AG04450 (cell line): ENCODE data around the gene CDH4. TPM values are rescaled to one million over a fixed set of nuclear protein-coding genes. Genes with fewer than 3 reads are reported as not detected.

Experiments
- CTCF ChIA-PET: fragments of 300-600, 350-600 bp; formaldehyde crosslinking; extraction: SDS; loops from one replicate; lab custom pipeline; 2022; ENCODE audit warnings: antibody characterized with exemption, inconsistent platforms; lab: Charles Lee
- POLR2A ChIA-PET: fragments of 350-600 bp; formaldehyde crosslinking; extraction: SDS; loops from one replicate; lab custom pipeline; 2021; ENCODE audit warnings: antibody characterized with exemption, inconsistent platforms; lab: Yijun Ruan, JAX
- DNase-seq: peaks from one replicate; pipeline ENCODE4 v3.0.0-alpha.2; 2011; ENCODE audit warnings: low read depth, low spot score
- H3K27ac ChIP-seq: one replicate; pipeline ENCODE4 v1.5.1; 2012; ENCODE audit warnings: low read depth, low read length, control low read depth
- H3K27me3 ChIP-seq: one replicate; pipeline ENCODE4 v1.6.0; 2012; ENCODE audit warnings: low read length; ENCODE audit not compliant: control insufficient read depth, insufficient read depth
- H3K4me3 ChIP-seq: 2 replicates; pipeline ENCODE4 v1.5.1; 2011; ENCODE audit warnings: mild to moderate bottlenecking, low read depth, low read length, control low read depth
- H3K9me3 ChIP-seq: 2 replicates; pipeline ENCODE4 v1.5.1; 2012; ENCODE audit warnings: low read length; ENCODE audit not compliant: control insufficient read depth, insufficient read depth
- polyA plus RNA-seq: library from polyadenylated mRNA; depleted of rRNA; stranded (reverse); fragments of >200 nt; gene quantifications from 2 replicates; pipeline ENCODE4 v1.2.3, GENCODE V29; 2011
- TF ChIP-seq, protein P1 (sequence below): IDR thresholded peaks from 2 replicates; pipeline ENCODE4 v1.5.1; 2011; ENCODE audit warnings: low read depth, low read length, control low read depth, inconsistent platforms

CDH4 gene
- polyA plus RNA-seq, 1 experiment = 1.6 TPM

GRCh38 chr20:61645732-61646131 lies 393.7 kb downstream of the CDH4 start:
- H3K9me3 ChIP-seq = no peaks in the 10 kb centered on the region; the same call in 1 of the 2 replicates
- TF ChIP-seq, protein P1, sequence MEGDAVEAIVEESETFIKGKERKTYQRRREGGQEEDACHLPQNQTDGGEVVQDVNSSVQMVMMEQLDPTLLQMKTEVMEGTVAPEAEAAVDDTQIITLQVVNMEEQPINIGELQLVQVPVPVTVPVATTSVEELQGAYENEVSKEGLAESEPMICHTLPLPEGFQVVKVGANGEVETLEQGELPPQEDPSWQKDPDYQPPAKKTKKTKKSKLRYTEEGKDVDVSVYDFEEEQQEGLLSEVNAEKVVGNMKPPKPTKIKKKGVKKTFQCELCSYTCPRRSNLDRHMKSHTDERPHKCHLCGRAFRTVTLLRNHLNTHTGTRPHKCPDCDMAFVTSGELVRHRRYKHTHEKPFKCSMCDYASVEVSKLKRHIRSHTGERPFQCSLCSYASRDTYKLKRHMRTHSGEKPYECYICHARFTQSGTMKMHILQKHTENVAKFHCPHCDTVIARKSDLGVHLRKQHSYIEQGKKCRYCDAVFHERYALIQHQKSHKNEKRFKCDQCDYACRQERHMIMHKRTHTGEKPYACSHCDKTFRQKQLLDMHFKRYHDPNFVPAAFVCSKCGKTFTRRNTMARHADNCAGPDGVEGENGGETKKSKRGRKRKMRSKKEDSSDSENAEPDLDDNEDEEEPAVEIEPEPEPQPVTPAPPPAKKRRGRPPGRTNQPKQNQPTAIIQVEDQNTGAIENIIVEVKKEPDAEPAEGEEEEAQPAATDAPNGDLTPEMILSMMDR = no peak

GRCh38 chr20:61646453-61646852 lies 394.4 kb downstream of the CDH4 start:
- CTCF ChIA-PET = no interaction called here
- no peaks in the 10 kb centered on the region for H3K27me3 ChIP-seq
- no peak overlapping the region for H3K27ac ChIP-seq
- H3K4me3 ChIP-seq = no peak overlapping the region
- TF ChIP-seq, protein P1 = no peak
- DNase-seq = no peak
- H3K9me3 ChIP-seq = no peaks in the 10 kb centered on the region; the same call in 1 of the 2 replicates
- POLR2A ChIA-PET = no interaction called here

More at GRCh38 chr20:61645732-61646131, 393.7 kb downstream of the CDH4 start:
- CTCF ChIA-PET = no interaction called here
- no peak overlapping the region for H3K27ac ChIP-seq
- H3K27me3 ChIP-seq = no peaks in the 10 kb centered on the region
- POLR2A ChIA-PET = no interaction called here
- no peak overlapping the region for H3K4me3 ChIP-seq
- DNase-seq = no peak

- TF ChIP-seq, protein P1 = no peak
- CTCF ChIA-PET = no interaction called here
- Histone ChIP-seq H3K9me3 (no peaks in the 10 kb centered on the region; the same call in 1 of the 2 replicates), H3K4me3 (no peak overlapping the region), H3K27ac (no peak overlapping the region), H3K27me3 (no peaks in the 10 kb centered on the region)
- POLR2A ChIA-PET = no interaction called here
- no peak for DNase-seq
These were observed 394.9 kb downstream of the CDH4 start for GRCh38 chr20:61646986-61647385.

GRCh38 chr20:61647702-61648101 lies 395.6 kb downstream of the CDH4 start:
- H3K9me3 ChIP-seq = no peaks in the 10 kb centered on the region; the same call in 1 of the 2 replicates
- no peaks in the 10 kb centered on the region for H3K27me3 ChIP-seq
- no peak overlapping the region for H3K27ac ChIP-seq
- DNase-seq = no peak
- ChIA-PET POLR2A (no interaction called here), CTCF (interaction anchor here (0.7 kb wide), 1 partner anchor 19 kb away, joined by 3 read pairs; no protein-coding TSS in a partner anchor)
- no peak overlapping the region for H3K4me3 ChIP-seq
- TF ChIP-seq, protein P1 = no peak

- no peak overlapping the region for H3K27ac ChIP-seq
- TF ChIP-seq, protein P1 = no peak
These were observed 397.2 kb downstream of the CDH4 start for GRCh38 chr20:61649105-61649859.

More at GRCh38 chr20:61649105-61649859, 397.2 kb downstream of the CDH4 start:
- POLR2A ChIA-PET = no interaction called here
- Histone ChIP-seq H3K9me3 (peaks cover 3% of the 10 kb centered on the region; the same call in 1 of the 2 replicates), H3K27me3 (no peaks in the 10 kb centered on the region), H3K4me3 (no peak overlapping the region)
- CTCF ChIA-PET = no interaction called here
- no peak for DNase-seq
